Adrenal gland (tissue), 12 donors: Measurements from ENCODE around the gene EEF1AKMT3. TPM values are rescaled to one million over a fixed set of nuclear protein-coding genes. Genes with fewer than 3 reads are reported as not detected.

ENCODE experiments used
- DNase-seq, 7 donors: peaks; one replicate each; pipeline ENCODE4 v3.0.0-alpha.2; 2019 to 2020
- H3K27ac ChIP-seq, 5 donors: fragments of 200-600 bp; sonication (generic) in 4 of 5; 1 replicate in 3 of 5; 2 replicates in 2 of 5; pipeline versions ENCODE4 v1.5.1 to v1.8.0; 2016 to 2020; ENCODE audit warnings: mild to moderate bottlenecking in 1 of 5
- H3K27me3 ChIP-seq: fragments of 200-600 bp; 2 replicates; pipeline ENCODE4 v1.8.0; 2021
- H3K36me3 ChIP-seq, 2 donors: fragments of 200-600 bp; replicated peaks in 1 of 2; 1 replicate in 1 of 2; 2 replicates in 1 of 2; pipeline versions ENCODE4 v1.5.1 to v1.8.0; 2018 to 2022
- H3K4me1 ChIP-seq, 2 donors: fragments of 200-600 bp; replicated peaks in 1 of 2; 1 replicate in 1 of 2; 2 replicates in 1 of 2; pipeline versions ENCODE4 v1.5.1 to v1.8.0; 2018 to 2021
- H3K4me3 ChIP-seq, 4 donors: fragments of 200-600 bp; sonication (generic) in 3 of 4; one replicate each; pipeline ENCODE4 v1.5.1; 2016 to 2018
- H3K9me3 ChIP-seq, 3 donors: fragments of 200-600 bp; sonication (generic) in 1 of 3; replicated peaks in 1 of 3; 1 replicate in 2 of 3; 2 replicates in 1 of 3; pipeline versions ENCODE4 v1.5.1 to v1.8.0; 2016 to 2021
- POLR2A ChIP-seq, 2 donors: fragments of 450-650 bp; IDR thresholded peaks; one replicate each; pipeline ENCODE4 v1.6.1; 2017; ENCODE audit warnings: antibody characterized with exemption in 2 of 2, mild to moderate bottlenecking in 2 of 2, moderate library complexity in 1 of 2
- WGBS, 4 donors: extraction: QIAGEN DNeasy Blood & Tissue Kit in 2 of 4; methylation state at CpG; one replicate each; pipeline versions ENCODE4 v1.1.5 to v1.1.7; 2013 to 2017; 5-methylcytosine and 5-hydroxymethylcytosine counted together
- intact Hi-C, 2 donors: fragments of 100-400 bp; cut with DNase I; formaldehyde crosslinking; loops; one replicate each; pipeline versions ENCODE4 v1.14.1 to v1.15.0; 2022 to 2023
- polyA plus RNA-seq, 3 donors: library from polyadenylated mRNA; stranded (reverse); fragments of 200-250 nt in 2 of 3; fragments of 350-450 nt in 1 of 3; fragmentation: Illumina TruSeq in 1 of 3; extraction: RNeasy Lipid Tissue Mini Kit (QIAGEN cat#74804) in 1 of 3; gene quantifications; one replicate each; pipeline ENCODE4 v1.2.3, GENCODE V29; 2013 to 2014
- total RNA-seq, 9 donors: library from RNA; depleted of rRNA in 4 of 9; stranded (reverse); fragments of >200 nt in 4 of 9; fragments of 120-200 nt in 1 of 9; fragmentation: NEBNext Ultra II Directional in 1 of 9; extraction: Animal tissue kit (Norgen Biotek cat#: 25700) in 1 of 9; gene quantifications; one replicate each; pipeline versions ENCODE4 v1.1.0 to v1.2.4, GENCODE V29; 2013 to 2023
- TF ChIP-seq, protein P1 (sequence below), 6 experiments: fragments of 450-650 bp in 4 of 6; fragments of 200-600 bp in 2 of 6; sonication (generic) in 1 of 6; IDR thresholded peaks; 1 replicate in 5 of 6; 2 replicates in 1 of 6; pipeline versions ENCODE4 v1.5.1 to v1.8.0; 2016 to 2021; ENCODE audit warnings: antibody characterized with exemption in 6 of 6, mild to moderate bottlenecking in 2 of 6, moderate library complexity in 1 of 6
- donor health status: healthy with polysubstance abuse.
- donor health status: Bipolar disorder and iron deficiency.
- donor health status: DM: yes; HTN: yes; CAD: no.
- donor health status: DM: no; HTN: no; CAD: no.
- donor health status: DM: no; HTN: no; CAD: no.
- donor health status: DM: yes; HTN: yes; CAD: no.

EEF1AKMT3 gene
- total and polyA plus RNA-seq, 12 donors = 2.4 to 35.9 (median 8.8) TPM

DNA sequence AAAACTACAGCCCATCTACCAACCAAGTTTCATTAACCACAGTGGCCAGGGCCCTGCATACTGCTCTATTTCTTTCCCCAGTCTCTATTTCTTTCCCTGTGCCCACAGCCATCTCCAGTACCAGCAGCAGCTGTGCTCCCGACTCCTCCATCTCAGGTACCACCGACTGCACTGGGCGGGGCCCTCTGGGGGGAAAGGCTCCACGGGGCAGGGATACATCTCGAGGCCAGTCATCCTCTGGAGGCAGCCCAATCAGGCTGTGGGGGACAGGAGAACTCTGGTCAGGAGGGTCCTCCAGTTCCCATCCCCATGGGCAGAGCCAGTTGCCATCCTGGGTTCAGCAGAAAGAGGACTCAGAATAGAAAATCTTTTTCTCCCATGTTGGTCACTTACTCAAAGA, 23.4 kb upstream of the EEF1AKMT3 start:
- Histone ChIP-seq H3K4me3 (no peak overlapping the region), H3K27me3 (no peaks in the 10 kb centered on the region), H3K4me1 (peaks cover 15 to 31% of the 10 kb centered on the region in 2 donors), H3K27ac (no peak overlapping the region), H3K36me3 (peaks cover 0 to 45% of the 10 kb centered on the region in 2 donors), H3K9me3 (no peaks in the 10 kb centered on the region)
- 92 to 94% (median 94%) methylated on average over 5 of the region's 5 CpGs for WGBS, 4 donors
- no peak for DNase-seq
- intact Hi-C loops = no loop called here
- TF ChIP-seq, protein P1, sequence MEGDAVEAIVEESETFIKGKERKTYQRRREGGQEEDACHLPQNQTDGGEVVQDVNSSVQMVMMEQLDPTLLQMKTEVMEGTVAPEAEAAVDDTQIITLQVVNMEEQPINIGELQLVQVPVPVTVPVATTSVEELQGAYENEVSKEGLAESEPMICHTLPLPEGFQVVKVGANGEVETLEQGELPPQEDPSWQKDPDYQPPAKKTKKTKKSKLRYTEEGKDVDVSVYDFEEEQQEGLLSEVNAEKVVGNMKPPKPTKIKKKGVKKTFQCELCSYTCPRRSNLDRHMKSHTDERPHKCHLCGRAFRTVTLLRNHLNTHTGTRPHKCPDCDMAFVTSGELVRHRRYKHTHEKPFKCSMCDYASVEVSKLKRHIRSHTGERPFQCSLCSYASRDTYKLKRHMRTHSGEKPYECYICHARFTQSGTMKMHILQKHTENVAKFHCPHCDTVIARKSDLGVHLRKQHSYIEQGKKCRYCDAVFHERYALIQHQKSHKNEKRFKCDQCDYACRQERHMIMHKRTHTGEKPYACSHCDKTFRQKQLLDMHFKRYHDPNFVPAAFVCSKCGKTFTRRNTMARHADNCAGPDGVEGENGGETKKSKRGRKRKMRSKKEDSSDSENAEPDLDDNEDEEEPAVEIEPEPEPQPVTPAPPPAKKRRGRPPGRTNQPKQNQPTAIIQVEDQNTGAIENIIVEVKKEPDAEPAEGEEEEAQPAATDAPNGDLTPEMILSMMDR (IDR thresholded peaks at IDR 0.05) = no peak
- TF ChIP-seq POLR2A (IDR thresholded peaks at IDR 0.05) = no peak

DNA sequence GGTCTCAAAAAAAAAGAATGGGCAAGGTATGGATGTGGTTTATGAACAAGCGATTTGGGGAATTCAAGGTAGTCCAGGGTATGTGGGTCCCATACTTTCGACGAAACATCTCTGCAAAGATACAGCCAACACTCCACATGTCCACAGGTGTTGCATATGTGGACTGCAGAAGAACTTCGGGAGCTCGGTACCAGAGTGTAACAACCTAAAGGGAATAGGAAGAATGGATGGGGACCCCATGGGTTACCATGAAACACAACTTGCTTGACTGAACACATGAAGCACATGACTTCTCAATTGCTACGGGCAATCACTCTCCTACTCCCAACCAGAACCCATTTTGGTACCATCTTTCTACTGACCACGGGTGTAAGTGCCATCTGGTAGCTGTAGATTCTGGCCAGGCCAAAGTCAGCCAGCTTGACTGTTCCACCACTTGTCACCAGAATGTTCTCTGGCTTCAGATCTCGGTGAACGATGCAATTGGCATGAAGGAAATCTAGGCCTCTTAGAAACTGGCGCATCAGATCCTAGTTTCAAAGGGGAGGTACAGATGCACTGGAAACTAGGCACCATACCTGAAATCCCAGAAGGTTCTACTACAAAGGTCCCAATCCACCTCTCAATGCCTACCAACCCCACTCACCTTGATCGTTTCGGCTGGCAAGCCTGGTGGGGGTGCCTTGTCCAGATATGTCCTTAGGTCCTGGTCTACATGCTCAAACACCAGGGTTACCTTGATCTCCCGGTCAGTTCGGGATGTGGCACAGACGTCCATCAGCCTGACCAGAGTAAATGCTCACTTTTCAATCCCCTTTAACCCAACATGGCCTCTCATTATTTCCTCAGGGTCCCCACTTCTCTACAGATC, 21.6 kb upstream of the EEF1AKMT3 start:
- intact Hi-C loops = no loop called here
- H3K9me3 ChIP-seq = no peaks in the 10 kb centered on the region
- H3K27me3 ChIP-seq = no peaks in the 10 kb centered on the region
- TF ChIP-seq, protein P1 (IDR thresholded peaks at IDR 0.05) = no peak
- TF ChIP-seq POLR2A (IDR thresholded peaks at IDR 0.05) = no peak
- H3K27ac ChIP-seq = peak overlapping the region in 4 of 5 donors; percentile 73 to 98 (median 94)
- H3K4me1 ChIP-seq = peaks cover 9 to 33% of the 10 kb centered on the region in 2 donors
- DNase-seq = no peak
- WGBS, 4 donors = 79 to 86% (median 84%) methylated on average over 14 to 15 of the region's 15 CpGs
- peak overlapping the region in 2 of 4 donors; percentile 65 to 70 for H3K4me3 ChIP-seq
- peaks cover 0 to 45% of the 10 kb centered on the region in 2 donors for H3K36me3 ChIP-seq

DNA sequence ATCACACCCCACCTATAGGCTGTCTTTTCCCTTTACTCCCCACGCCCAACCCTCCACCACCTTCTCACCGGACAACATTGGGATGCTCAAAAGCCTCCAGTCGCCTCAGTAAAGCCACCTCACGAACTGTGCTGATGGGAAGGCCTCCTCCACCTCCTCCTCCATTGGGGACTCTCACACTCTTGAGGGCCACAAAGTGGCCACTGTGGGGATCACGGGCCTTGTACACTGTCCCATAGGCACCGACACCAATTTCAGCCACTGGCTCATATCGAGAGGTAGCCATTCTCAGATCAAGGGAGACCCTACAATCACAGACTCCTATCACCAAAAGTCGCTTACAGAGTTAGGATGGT, 21.0 kb upstream of the EEF1AKMT3 start:
- DNase-seq = no peak
- intact Hi-C loops = no loop called here
- WGBS, 4 donors = 8 to 10% (median 9%) methylated on average over 8 of the region's 8 CpGs
- no peaks in the 10 kb centered on the region for H3K27me3 ChIP-seq
- H3K4me1 ChIP-seq = peaks cover 8 to 33% of the 10 kb centered on the region in 2 donors
- peak overlapping the region; percentile 30 to 81 (median 68) for H3K4me3 ChIP-seq
- no peak for TF ChIP-seq POLR2A (IDR thresholded peaks at IDR 0.05)
- TF ChIP-seq, protein P1 (IDR thresholded peaks at IDR 0.05) = no peak
- H3K9me3 ChIP-seq = no peaks in the 10 kb centered on the region
- H3K36me3 ChIP-seq = peaks cover 0 to 43% of the 10 kb centered on the region in 2 donors
- H3K27ac ChIP-seq = peak overlapping the region; percentile 73 to 98 (median 94)

DNA sequence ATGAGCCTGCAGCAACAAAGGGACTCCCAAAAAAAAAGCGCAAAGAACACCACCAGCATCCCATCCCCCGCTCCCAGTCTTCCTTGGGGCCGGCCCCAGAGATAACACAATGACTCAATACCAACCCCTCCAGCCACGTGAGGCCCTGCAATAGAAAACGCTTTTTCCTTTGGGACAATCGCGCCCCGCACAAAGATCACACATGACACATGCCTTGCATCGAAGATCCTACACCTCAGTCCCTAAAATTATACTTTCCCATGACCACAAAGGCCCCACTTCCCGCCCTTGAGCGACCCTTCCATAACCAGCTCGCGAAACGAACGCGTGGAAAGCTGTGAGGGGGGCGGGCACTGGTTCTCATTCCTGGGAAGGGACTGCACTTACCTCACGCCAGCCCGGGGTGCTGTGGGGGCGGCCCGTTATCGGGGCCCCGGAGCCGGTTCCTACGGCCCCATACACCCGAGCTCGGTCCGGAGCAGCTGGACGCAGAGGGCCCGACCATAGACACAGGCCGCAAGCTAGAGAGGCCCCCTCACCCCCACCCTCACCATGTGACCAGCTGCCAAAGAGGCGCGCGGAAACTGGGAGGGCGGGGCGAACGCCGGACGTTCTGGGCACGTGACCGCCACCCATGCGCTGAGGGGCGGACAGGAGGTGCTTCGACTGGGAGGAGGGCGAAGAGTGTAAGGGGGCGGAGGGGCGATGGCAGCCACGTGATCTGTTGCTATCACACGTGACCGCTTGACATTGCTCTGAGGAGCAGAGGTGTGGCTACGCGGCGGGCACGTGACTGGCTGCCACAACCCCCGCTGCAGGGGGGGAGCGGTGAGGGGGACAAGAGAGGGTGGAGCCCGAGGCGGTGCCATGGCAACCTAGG, 20.4 kb upstream of the EEF1AKMT3 start, which contains the start of gene CDK4:
Gene CDK4 (minus strand): TSS at position 523 of the 880 bp plus-strand sequence. CDS start 593 bp downstream, outside the sequence.
- peaks cover 8 to 33% of the 10 kb centered on the region in 2 donors for H3K4me1 ChIP-seq
- no peaks in the 10 kb centered on the region for H3K27me3 ChIP-seq
- DNase-seq = peak; percentile 99 to 100 (median 100)
- intact Hi-C loops = no loop called here
- peak; percentile 82 to 93 for TF ChIP-seq POLR2A (IDR thresholded peaks at IDR 0.05)
- TF ChIP-seq, protein P1 (IDR thresholded peaks at IDR 0.05) = no peak
- peaks cover 0 to 37% of the 10 kb centered on the region in 2 donors for H3K36me3 ChIP-seq
- H3K27ac ChIP-seq = peak within 1 kb of the TSS; percentile 73 to 98 (median 94)
- H3K4me3 ChIP-seq = peak within 1 kb of the TSS; percentile 30 to 81 (median 68)
- H3K9me3 ChIP-seq = no peaks in the 10 kb centered on the region
- WGBS, 4 donors = 0 to 4% (median 0%) methylated on average over 19 to 58 of the region's 58 CpGs
